Activated CD8-positive, alpha-beta T cell treated with anti-CD3 and anti-CD28 coated beads for 36 hours (primary cell): ENCODE data around the gene ADIPOR2. TPM values are rescaled to one million over a fixed set of nuclear protein-coding genes. Genes with fewer than 3 reads are reported as not detected.

Source experiments
- ATAC-seq: fragments of 200-7000 bp; cut with Tn5 transposase; one replicate; pipeline ENCODE4 v1.10.0; 2021; ENCODE audit warnings: mild to moderate bottlenecking, moderate library complexity
- CTCF ChIA-PET: fragments of 350-600 bp; sonication (Branson Sonifier 250); formaldehyde crosslinking; loops from one replicate; lab custom pipeline; 2021; ENCODE audit warnings: antibody characterized with exemption; lab: Charles Lee
- POLR2A ChIA-PET: fragments of 350-600 bp; sonication (Branson Sonifier 250); formaldehyde crosslinking; loops from one replicate; lab custom pipeline; 2021; ENCODE audit warnings: antibody characterized with exemption; lab: Charles Lee
- DNase-seq: peaks from one replicate; pipeline ENCODE4 v3.0.0-alpha.2; 2020
- H3K27ac Mint-ChIP-seq: one replicate; pipeline ENCODE4 v1.8.0; 2021; ENCODE audit warnings: mild to moderate bottlenecking, mixed read lengths
- H3K27me3 Mint-ChIP-seq: one replicate; pipeline ENCODE4 v1.8.0; 2021; ENCODE audit warnings: mixed read lengths
- H3K36me3 Mint-ChIP-seq: one replicate; pipeline ENCODE4 v1.8.0; 2021; ENCODE audit warnings: low read depth, mixed read lengths
- H3K4me1 Mint-ChIP-seq: one replicate; pipeline ENCODE4 v1.8.0; 2021; ENCODE audit warnings: low read depth, mixed read lengths
- H3K4me3 Mint-ChIP-seq: one replicate; pipeline ENCODE4 v1.8.0; 2021; ENCODE audit warnings: mild to moderate bottlenecking, moderate library complexity, mixed read lengths
- H3K9me3 Mint-ChIP-seq: one replicate; pipeline ENCODE4 v1.8.0; 2021; ENCODE audit warnings: mixed read lengths
- intact Hi-C: fragments of 100-400 bp; cut with micrococcal nuclease; formaldehyde crosslinking; loops from one replicate; pipeline ENCODE4 v1.10.0; 2022
- total RNA-seq, 2 experiments: library from RNA; stranded (reverse); gene quantifications; one replicate each; pipeline ENCODE4 v1.2.3, GENCODE V29; 2021
- TF ChIP-seq, protein P1 (sequence below): fragments of 200-600 bp; IDR thresholded peaks from one replicate; pipeline ENCODE4 v1.8.0; 2022; ENCODE audit warnings: antibody characterized with exemption, mild to moderate bottlenecking

The ADIPOR2 gene
- total RNA-seq, 2 experiments from 2014 or later, result 48.3 to 49.9 TPM

GRCh38 chr12:1767407-1768090 is 76.7 kb downstream of the ADIPOR2 start:
- Mint-ChIP-seq H3K27ac (no peak overlapping the region), H3K4me3 (no peak overlapping the region), H3K4me1 (peaks cover 14% of the 10 kb centered on the region), H3K27me3 (no peaks in the 10 kb centered on the region), H3K36me3 (no peaks in the 10 kb centered on the region), H3K9me3 (no peaks in the 10 kb centered on the region)
- intact Hi-C loops, result no loop called here
- DNase-seq (no peak), ATAC-seq (no peak)
- TF ChIP-seq, protein P1, sequence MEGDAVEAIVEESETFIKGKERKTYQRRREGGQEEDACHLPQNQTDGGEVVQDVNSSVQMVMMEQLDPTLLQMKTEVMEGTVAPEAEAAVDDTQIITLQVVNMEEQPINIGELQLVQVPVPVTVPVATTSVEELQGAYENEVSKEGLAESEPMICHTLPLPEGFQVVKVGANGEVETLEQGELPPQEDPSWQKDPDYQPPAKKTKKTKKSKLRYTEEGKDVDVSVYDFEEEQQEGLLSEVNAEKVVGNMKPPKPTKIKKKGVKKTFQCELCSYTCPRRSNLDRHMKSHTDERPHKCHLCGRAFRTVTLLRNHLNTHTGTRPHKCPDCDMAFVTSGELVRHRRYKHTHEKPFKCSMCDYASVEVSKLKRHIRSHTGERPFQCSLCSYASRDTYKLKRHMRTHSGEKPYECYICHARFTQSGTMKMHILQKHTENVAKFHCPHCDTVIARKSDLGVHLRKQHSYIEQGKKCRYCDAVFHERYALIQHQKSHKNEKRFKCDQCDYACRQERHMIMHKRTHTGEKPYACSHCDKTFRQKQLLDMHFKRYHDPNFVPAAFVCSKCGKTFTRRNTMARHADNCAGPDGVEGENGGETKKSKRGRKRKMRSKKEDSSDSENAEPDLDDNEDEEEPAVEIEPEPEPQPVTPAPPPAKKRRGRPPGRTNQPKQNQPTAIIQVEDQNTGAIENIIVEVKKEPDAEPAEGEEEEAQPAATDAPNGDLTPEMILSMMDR, result no peak
- ChIA-PET POLR2A (no interaction called here), CTCF (interaction anchor here (1.3 to 1.6 kb wide), 3 partner anchors 24 to 172 kb away, joined by 5 to 8 read pairs (median 5); no protein-coding TSS in a partner anchor)

DNA sequence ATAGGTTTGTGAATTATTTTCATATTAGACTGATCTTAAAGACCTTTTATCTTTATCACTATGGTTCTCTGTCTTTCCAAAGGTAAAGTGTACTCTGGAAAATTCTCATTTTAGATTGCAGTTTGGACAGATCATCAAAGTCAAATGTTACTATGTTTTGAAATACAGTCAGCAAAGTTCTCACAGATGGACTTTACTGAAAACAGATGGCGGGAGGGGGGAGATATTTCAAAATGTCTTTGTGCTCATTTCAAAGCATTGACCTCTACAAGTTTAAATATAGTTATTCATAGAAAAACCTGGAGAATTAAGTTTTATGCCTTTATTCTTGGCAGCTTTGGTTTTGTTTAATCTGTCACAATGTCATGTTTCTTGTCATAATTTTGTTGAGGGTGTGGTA is 77.7 kb downstream of the ADIPOR2 start:
- ChIA-PET POLR2A (no interaction called here), CTCF (interaction anchor here (1.3 kb wide), 1 partner anchor 23 kb away, joined by 8 read pairs; no protein-coding TSS in a partner anchor)
- H3K27me3 Mint-ChIP-seq, result no peaks in the 10 kb centered on the region
- DNase-seq, result no peak
- H3K27ac Mint-ChIP-seq, result no peak overlapping the region
- ATAC-seq, result no peak
- peaks cover 14% of the 10 kb centered on the region for H3K4me1 Mint-ChIP-seq
- H3K36me3 Mint-ChIP-seq, result peaks cover 2% of the 10 kb centered on the region
- intact Hi-C loops, result no loop called here
- H3K9me3 Mint-ChIP-seq, result no peaks in the 10 kb centered on the region
- no peak overlapping the region for H3K4me3 Mint-ChIP-seq
- TF ChIP-seq, protein P1, result no peak

DNA sequence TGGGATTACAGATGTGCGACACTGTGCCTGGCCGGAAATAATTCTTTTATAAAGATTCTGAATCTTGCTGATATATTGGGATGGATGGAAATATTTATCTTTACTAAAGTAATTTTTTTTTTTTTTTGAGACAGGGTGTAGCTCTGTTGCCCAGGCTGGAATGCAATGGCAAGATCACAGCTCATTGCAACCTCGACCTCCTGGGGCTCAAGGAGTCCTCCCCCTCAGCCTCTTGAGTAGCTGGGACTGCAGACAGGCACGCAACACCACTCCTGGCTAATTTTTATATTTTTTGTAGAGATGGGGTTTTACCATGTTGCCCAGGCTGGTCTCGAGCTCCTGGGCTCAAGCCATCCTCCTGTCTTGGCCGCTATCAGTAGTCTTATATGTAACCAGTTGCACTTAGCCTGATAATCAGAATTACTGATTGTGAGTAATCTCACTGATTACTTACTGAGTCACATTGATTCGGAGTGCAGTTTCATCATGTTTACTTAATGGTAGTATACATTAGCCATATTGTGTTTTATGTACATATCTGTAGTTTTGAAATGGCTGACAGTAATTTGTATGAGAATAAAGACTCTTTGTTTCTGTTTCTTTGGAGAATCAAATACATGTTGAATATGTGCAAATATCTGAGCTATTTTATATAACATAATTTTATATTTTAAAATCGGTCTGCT is 79.1 kb downstream of the ADIPOR2 start:
- H3K27ac Mint-ChIP-seq, result no peak overlapping the region
- H3K4me1 Mint-ChIP-seq, result peaks cover 14% of the 10 kb centered on the region
- intact Hi-C loops, result no loop called here
- H3K4me3 Mint-ChIP-seq, result no peak overlapping the region
- DNase-seq (no peak), ATAC-seq (no peak)
- peaks cover 4% of the 10 kb centered on the region for H3K36me3 Mint-ChIP-seq
- ChIA-PET POLR2A (no interaction called here), CTCF (interaction anchor here (0.8 to 1.5 kb wide), 5 partner anchors 8 to 135 kb away, joined by 3 to 8 read pairs (median 4); no protein-coding TSS in a partner anchor)
- H3K27me3 Mint-ChIP-seq, result no peaks in the 10 kb centered on the region
- no peaks in the 10 kb centered on the region for H3K9me3 Mint-ChIP-seq
- TF ChIP-seq, protein P1, result no peak

DNA sequence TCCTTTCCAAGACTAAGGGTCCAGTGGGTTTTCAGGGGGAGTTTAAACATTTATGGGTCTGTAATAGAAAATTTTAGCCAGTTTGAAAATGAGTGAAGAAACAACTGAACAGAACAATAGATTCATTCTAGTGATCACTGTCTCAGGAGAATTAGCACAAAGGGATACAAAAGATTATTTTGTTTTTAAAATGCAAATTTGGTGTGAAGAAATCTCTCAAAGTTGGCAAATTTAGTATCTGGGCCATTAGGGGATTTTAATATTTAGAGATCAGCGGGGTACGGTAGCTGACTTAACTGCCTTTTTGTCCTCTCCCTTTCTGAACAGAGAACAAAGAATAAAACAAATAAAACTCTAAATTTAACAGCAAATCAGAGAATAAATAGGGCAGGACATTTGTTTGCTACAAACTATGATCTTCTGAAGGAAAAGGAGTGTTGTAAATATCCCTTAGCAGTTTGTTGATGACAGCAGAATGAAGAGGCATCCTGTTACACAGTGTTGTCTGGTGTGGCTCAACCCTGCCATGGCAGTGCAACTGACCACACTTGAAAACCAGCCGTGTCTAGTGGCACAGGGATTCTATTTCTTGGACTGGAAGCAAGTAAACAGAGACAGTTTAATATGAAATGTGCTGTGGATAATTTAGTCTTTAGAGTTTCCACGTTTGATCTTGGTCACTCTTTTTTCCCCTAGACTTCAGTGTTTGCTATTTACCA is 83.2 kb downstream of the ADIPOR2 start:
- peaks cover 8% of the 10 kb centered on the region for H3K36me3 Mint-ChIP-seq
- TF ChIP-seq, protein P1, result no peak
- ATAC-seq (no peak), DNase-seq (no peak)
- ChIA-PET CTCF (interaction anchor here (2.1 to 3.4 kb wide), 2 partner anchors 11 to 17 kb away, joined by 7 to 11 read pairs; no protein-coding TSS in a partner anchor), POLR2A (interaction anchor here (0.7 kb wide), 1 partner anchor 15 kb away, joined by 3 read pairs; no protein-coding TSS in a partner anchor)
- H3K4me1 Mint-ChIP-seq, result peaks cover 10% of the 10 kb centered on the region
- intact Hi-C loops, result no loop called here
- no peak overlapping the region for H3K4me3 Mint-ChIP-seq
- no peaks in the 10 kb centered on the region for H3K27me3 Mint-ChIP-seq
- H3K9me3 Mint-ChIP-seq, result no peaks in the 10 kb centered on the region
- no peak overlapping the region for H3K27ac Mint-ChIP-seq
